GM12878 (cell line): ENCODE data around the gene NELFB. TPM values are rescaled to one million over a fixed set of nuclear protein-coding genes. Genes with fewer than 3 reads are reported as not detected.
A peak's percentile ranks its signal among the peaks of the same experiment; 100 is the strongest.

ENCODE experiments used
- BMI1 ChIP-seq: fragments of 450-650 bp; IDR thresholded peaks from 2 replicates; pipeline ENCODE4 v1.6.1; 2016; ENCODE audit warnings: mild to moderate bottlenecking, moderate library complexity, borderline replicate concordance
- CBX5 ChIP-seq: sonication (generic); IDR thresholded peaks from 2 replicates; pipeline ENCODE4 v1.6.1; 2016; ENCODE audit warnings: low read depth, moderate library complexity, mild to moderate bottlenecking, inconsistent platforms
- CEBPB ChIP-seq, 2 experiments: fragments of 150-350 bp in 1 of 2; IDR thresholded peaks; 2 replicates each; pipeline ENCODE4 v1.6.1; 2012 to 2014; ENCODE audit warnings: low read depth in 2 of 2, low read length in 2 of 2, borderline replicate concordance in 1 of 2, inconsistent platforms in 1 of 2
- CHD4 ChIP-seq: fragments of 200-600 bp; sonication (generic); IDR thresholded peaks from 2 replicates; pipeline ENCODE4 v1.6.1; 2016; ENCODE audit warnings: mild to moderate bottlenecking
- EGR1 ChIP-seq, 2 experiments: IDR thresholded peaks; 1 replicate in 1 of 2; 2 replicates in 1 of 2; pipeline ENCODE4 v1.6.1; 2011 to 2012; ENCODE audit warnings: low read depth in 2 of 2, low read length in 2 of 2, borderline replicate concordance in 1 of 2, mild to moderate bottlenecking in 1 of 2, moderate library complexity in 1 of 2
- HDAC6 ChIP-seq: fragments of 200-600 bp; sonication (generic); IDR thresholded peaks from one replicate; pipeline ENCODE4 v1.8.0; 2017; ENCODE audit warnings: antibody characterized with exemption; ENCODE audit not compliant: unreplicated experiment
- HDGF ChIP-seq: fragments of 450-650 bp; IDR thresholded peaks from 2 replicates; pipeline ENCODE4 v1.6.1; 2016; ENCODE audit warnings: antibody characterized with exemption
- MEF2A ChIP-seq: IDR thresholded peaks from 2 replicates; pipeline ENCODE4 v1.6.1; 2011; ENCODE audit warnings: low read depth, mild to moderate bottlenecking, low read length, moderate library complexity; ENCODE audit not compliant: insufficient read depth
- MEF2B ChIP-seq: fragments of 450-650 bp; IDR thresholded peaks from 2 replicates; pipeline ENCODE4 v1.6.1; 2018; ENCODE audit warnings: mild to moderate bottlenecking, moderate library complexity; ENCODE audit not compliant: partially characterized antibody, poor library complexity, severe bottlenecking
- MTA3 ChIP-seq: IDR thresholded peaks from 2 replicates; pipeline ENCODE4 v1.6.1; 2012; ENCODE audit warnings: low read length, inconsistent platforms, borderline replicate concordance
- MXI1 ChIP-seq: fragments of 150-350 bp; IDR thresholded peaks from 2 replicates; pipeline ENCODE4 v1.6.1; 2011; ENCODE audit warnings: low read depth, mild to moderate bottlenecking, inconsistent platforms, low read length, improper control_type of control experiment
- NFYA ChIP-seq: IDR thresholded peaks from 2 replicates; pipeline ENCODE4 v1.6.1; 2011; ENCODE audit warnings: low read depth, mild to moderate bottlenecking, low read length, improper control_type of control experiment, borderline replicate concordance
- NFYB ChIP-seq: IDR thresholded peaks from 2 replicates; pipeline ENCODE4 v1.6.1; 2011; ENCODE audit warnings: low read depth, mild to moderate bottlenecking, low read length, improper control_type of control experiment, moderate library complexity; ENCODE audit not compliant: insufficient read depth
- NR2C1 ChIP-seq: fragments of 450-650 bp; IDR thresholded peaks from 2 replicates; pipeline ENCODE4 v1.6.1; 2017; ENCODE audit warnings: antibody characterized with exemption, mild to moderate bottlenecking, moderate library complexity
- PAX5 ChIP-seq: IDR thresholded peaks from 2 replicates; pipeline ENCODE4 v1.6.1; 2011; ENCODE audit warnings: low read depth, low read length, borderline replicate concordance
- PAX8 ChIP-seq: fragments of 450-650 bp; IDR thresholded peaks from 2 replicates; pipeline ENCODE4 v1.6.1; 2017; ENCODE audit warnings: mild to moderate bottlenecking, moderate library complexity
- POLR2A ChIP-seq: IDR thresholded peaks from 2 replicates; pipeline ENCODE4 v1.6.1; 2011; ENCODE audit warnings: low read depth, mild to moderate bottlenecking, low read length
- RAD51 ChIP-seq: fragments of 450-650 bp; IDR thresholded peaks from 2 replicates; pipeline ENCODE4 v1.6.1; 2016; ENCODE audit warnings: moderate library complexity, mild to moderate bottlenecking, inconsistent platforms
- SMAD1 ChIP-seq: fragments of 450-650 bp; IDR thresholded peaks from 2 replicates; pipeline ENCODE4 v1.6.1; 2018; ENCODE audit warnings: mild to moderate bottlenecking, low read depth; ENCODE audit not compliant: partially characterized antibody
- SREBF2 ChIP-seq: IDR thresholded peaks from 2 replicates; pipeline ENCODE4 v1.6.1; 2012; ENCODE audit warnings: mild to moderate bottlenecking, low read length
- STAT1 ChIP-seq: fragments of 450-650 bp; conservative IDR thresholded peaks from 2 replicates; pipeline ENCODE4 v1.6.1; 2014; ENCODE audit warnings: antibody characterized with exemption, mild to moderate bottlenecking
- TCF12 ChIP-seq: IDR thresholded peaks from 2 replicates; pipeline ENCODE4 v1.6.1; 2011; ENCODE audit warnings: low read depth, mild to moderate bottlenecking, low read length
- ZBED1 ChIP-seq: IDR thresholded peaks from 2 replicates; pipeline ENCODE4 v1.6.1; 2016; ENCODE audit warnings: borderline replicate concordance
- ZNF274 ChIP-seq: IDR thresholded peaks from one replicate; pipeline ENCODE4 v1.8.0; 2011; ENCODE audit not compliant: insufficient read length, insufficient read depth
- ZNF622 ChIP-seq: fragments of 450-650 bp; IDR thresholded peaks from 2 replicates; pipeline ENCODE4 v1.6.1; 2017; ENCODE audit warnings: mild to moderate bottlenecking, inconsistent platforms
- ZSCAN29 ChIP-seq: fragments of 450-650 bp; IDR thresholded peaks from 2 replicates; pipeline ENCODE4 v1.6.1; 2017; ENCODE audit warnings: mild to moderate bottlenecking, moderate library complexity
- polyA plus RNA-seq, 11 experiments: library from polyadenylated mRNA; depleted of rRNA in 4 of 11; unstranded in 6 of 11; stranded (reverse) in 5 of 11; fragments of >200 nt; fragmentation: Nextera tagmentation in 4 of 11; fragmentation: Illumina TruSeq in 1 of 11; extraction: Ambion mirVana in 4 of 11; extraction: Trizol in 1 of 11; gene quantifications; 1 replicate in 1 of 11; 2 replicates in 10 of 11; pipeline versions ENCODE4 v1.2.1 to v1.2.3, GENCODE V29; 2011 to 2016; ENCODE audit warnings: inconsistent platforms in 2 of 11, missing spikeins in 2 of 11, low read depth in 1 of 11
- total RNA-seq, 4 experiments: library from RNA; depleted of rRNA in 3 of 4; stranded (reverse); fragments of >200 nt in 3 of 4; fragmentation: Illumina TruSeq in 1 of 4; extraction: Trizol in 1 of 4; gene quantifications; 2 replicates each; pipeline versions ENCODE4 v1.2.1 to v1.2.3, GENCODE V29; 2013 to 2021
- TF ChIP-seq, protein P1 (sequence below): fragments of 450-650 bp; IDR thresholded peaks from 2 replicates; pipeline ENCODE4 v1.6.1; 2016; ENCODE audit warnings: mild to moderate bottlenecking
- TF ChIP-seq, protein P2 (sequence below): fragments of 450-650 bp; IDR thresholded peaks from 2 replicates; pipeline ENCODE4 v1.6.1; 2017; ENCODE audit warnings: borderline replicate concordance
- TF ChIP-seq, protein P3 (sequence below): fragments of 150-350 bp; IDR thresholded peaks from 2 replicates; pipeline ENCODE4 v1.6.1; 2014; ENCODE audit warnings: mild to moderate bottlenecking, low read depth, low read length

Gene NELFB
- total and polyA plus RNA-seq, 10 of the 15 experiments (the other 5 are each of a cell fraction or from before 2014, with no cell fraction given), result 0.19 to 63.4 (median 30.9) TPM

DNA sequence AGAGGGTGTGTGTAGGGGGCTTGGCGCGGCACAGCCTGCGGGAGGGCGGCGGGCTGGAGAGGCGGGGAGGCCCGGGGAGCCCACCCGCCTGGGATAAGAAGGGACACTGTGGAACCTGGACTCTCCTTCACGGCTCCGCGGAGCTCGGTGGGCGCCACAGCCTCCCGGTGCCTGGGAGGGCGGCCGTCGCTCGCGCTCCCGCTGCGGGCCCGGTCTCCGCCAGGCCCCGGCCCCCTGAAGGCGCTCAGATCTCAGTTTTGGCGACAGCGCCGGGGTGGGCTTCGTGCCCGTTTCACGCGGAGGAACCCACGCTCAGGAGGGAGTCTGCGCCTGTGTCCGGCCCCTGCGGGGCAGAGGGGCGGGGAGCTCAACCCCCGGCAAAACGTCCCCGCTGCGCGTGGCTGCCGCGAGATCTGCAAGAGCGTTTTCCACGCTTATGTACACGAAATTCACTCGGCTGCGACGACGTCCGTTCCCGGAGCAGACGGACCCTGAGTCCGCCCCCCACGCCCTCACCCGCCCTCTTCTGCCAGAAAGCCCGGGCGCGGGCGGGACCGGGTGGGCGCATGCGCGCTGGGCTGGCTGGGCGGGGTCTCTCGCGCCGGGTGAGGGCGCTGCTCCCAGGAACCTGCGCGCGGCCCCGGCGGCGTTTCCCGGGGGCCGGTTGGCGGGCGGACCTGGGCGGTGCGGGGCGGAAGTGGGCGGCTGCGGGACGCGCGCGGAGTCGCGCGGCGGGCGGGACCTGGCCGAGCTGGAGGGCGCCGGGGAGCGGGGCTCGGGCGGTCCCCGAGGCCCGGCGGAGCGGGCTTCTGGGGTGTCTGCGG lies at the start of gene NELFB (continued):
- TF ChIP-seq RAD51, result no peak
- TF ChIP-seq, protein P1, sequence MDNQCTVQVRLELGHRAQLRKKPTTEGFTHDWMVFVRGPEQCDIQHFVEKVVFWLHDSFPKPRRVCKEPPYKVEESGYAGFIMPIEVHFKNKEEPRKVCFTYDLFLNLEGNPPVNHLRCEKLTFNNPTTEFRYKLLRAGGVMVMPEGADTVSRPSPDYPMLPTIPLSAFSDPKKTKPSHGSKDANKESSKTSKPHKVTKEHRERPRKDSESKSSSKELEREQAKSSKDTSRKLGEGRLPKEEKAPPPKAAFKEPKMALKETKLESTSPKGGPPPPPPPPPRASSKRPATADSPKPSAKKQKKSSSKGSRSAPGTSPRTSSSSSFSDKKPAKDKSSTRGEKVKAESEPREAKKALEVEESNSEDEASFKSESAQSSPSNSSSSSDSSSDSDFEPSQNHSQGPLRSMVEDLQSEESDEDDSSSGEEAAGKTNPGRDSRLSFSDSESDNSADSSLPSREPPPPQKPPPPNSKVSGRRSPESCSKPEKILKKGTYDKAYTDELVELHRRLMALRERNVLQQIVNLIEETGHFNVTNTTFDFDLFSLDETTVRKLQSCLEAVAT, result no peak
- TF ChIP-seq HDGF, result no peak
- TF ChIP-seq SREBF2, result no peak
- TF ChIP-seq MEF2B, result peak; percentile 8
- TF ChIP-seq SMAD1, result no peak
- 0 out of 2 replicates have a peak, but pooled peaks have one; percentile 83 for TF ChIP-seq STAT1
- TF ChIP-seq ZNF274, result no peak
- peak; percentile 66; the same call in 1 of the 2 replicates for TF ChIP-seq TCF12
- TF ChIP-seq CBX5, result no peak
- TF ChIP-seq NR2C1, result peak; percentile 76
- peak; percentile 85 for TF ChIP-seq ZSCAN29
- TF ChIP-seq POLR2A, result peak; percentile 78
- peak; percentile 21; the same call in 1 of the 2 replicates for TF ChIP-seq MXI1
- TF ChIP-seq, protein P2, sequence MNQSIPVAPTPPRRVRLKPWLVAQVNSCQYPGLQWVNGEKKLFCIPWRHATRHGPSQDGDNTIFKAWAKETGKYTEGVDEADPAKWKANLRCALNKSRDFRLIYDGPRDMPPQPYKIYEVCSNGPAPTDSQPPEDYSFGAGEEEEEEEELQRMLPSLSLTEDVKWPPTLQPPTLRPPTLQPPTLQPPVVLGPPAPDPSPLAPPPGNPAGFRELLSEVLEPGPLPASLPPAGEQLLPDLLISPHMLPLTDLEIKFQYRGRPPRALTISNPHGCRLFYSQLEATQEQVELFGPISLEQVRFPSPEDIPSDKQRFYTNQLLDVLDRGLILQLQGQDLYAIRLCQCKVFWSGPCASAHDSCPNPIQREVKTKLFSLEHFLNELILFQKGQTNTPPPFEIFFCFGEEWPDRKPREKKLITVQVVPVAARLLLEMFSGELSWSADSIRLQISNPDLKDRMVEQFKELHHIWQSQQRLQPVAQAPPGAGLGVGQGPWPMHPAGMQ, result no peak
- no peak for TF ChIP-seq HDAC6
- TF ChIP-seq, protein P3, sequence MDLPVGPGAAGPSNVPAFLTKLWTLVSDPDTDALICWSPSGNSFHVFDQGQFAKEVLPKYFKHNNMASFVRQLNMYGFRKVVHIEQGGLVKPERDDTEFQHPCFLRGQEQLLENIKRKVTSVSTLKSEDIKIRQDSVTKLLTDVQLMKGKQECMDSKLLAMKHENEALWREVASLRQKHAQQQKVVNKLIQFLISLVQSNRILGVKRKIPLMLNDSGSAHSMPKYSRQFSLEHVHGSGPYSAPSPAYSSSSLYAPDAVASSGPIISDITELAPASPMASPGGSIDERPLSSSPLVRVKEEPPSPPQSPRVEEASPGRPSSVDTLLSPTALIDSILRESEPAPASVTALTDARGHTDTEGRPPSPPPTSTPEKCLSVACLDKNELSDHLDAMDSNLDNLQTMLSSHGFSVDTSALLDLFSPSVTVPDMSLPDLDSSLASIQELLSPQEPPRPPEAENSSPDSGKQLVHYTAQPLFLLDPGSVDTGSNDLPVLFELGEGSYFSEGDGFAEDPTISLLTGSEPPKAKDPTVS, result no peak
- TF ChIP-seq ZNF622, result no peak
- no peak for TF ChIP-seq PAX8
- TF ChIP-seq EGR1 (IDR thresholded peaks at IDR 0.05; ENCODE audit: borderline replicate concordance in 1 of 2, low read depth in 2 of 2, low read length in 2 of 2), result peak in 1 of 2 experiments; percentile 81; a peak in 2 of 3 replicates
- no peak for TF ChIP-seq CHD4
- no peak for TF ChIP-seq CEBPB (IDR thresholded peaks at IDR 0.05; ENCODE audit: borderline replicate concordance in 1 of 2, low read depth in 2 of 2, low read length in 2 of 2)
- TF ChIP-seq BMI1, result no peak
- no peak for TF ChIP-seq NFYB
- TF ChIP-seq NFYA, result no peak
- TF ChIP-seq MTA3, result no peak
- peak; percentile 26; the same call in 1 of the 2 replicates for TF ChIP-seq PAX5
- 0 out of 2 replicates have a peak, but pooled peaks have one; percentile 47 for TF ChIP-seq MEF2A
- TF ChIP-seq ZBED1, result no peak
